Panc1 (cell line): ENCODE measurements around the gene BAZ2B. TPM values are rescaled to one million over a fixed set of nuclear protein-coding genes. Genes with fewer than 3 reads are reported as not detected.

Experiments
- ATAC-seq: fragments of 200-7000 bp; cut with Tn5 transposase; 2 replicates; pipeline ENCODE4 v1.9.1; 2020; ENCODE audit warnings: mild to moderate bottlenecking, moderate library complexity
- BruUV-seq: library from RNA; stranded (reverse); fragments of 400-500 nt; replicated peaks from 2 replicates; lab custom pipeline; 2021; lab: Mats Ljungman, UMichigan
- CTCF ChIA-PET: fragments of 300-600 bp; sonication (Branson Sonifier 250); formaldehyde crosslinking; loops from one replicate; lab custom pipeline; 2022; ENCODE audit warnings: antibody characterized with exemption; lab: Charles Lee
- POLR2A ChIA-PET: fragments of 300-600 bp; sonication (Branson Sonifier 250); formaldehyde crosslinking; loops from one replicate; lab custom pipeline; 2022; ENCODE audit warnings: antibody characterized with exemption; lab: Charles Lee
- DNase-seq: peaks from one replicate; pipeline ENCODE4 v3.0.0-alpha.2; 2010; ENCODE audit warnings: low read depth, low spot score
- H3K27ac ChIP-seq: 2 replicates; pipeline ENCODE4 v1.5.1; 2011; ENCODE audit warnings: mild to moderate bottlenecking, low read length, inconsistent platforms
- H3K27me3 ChIP-seq: fragments of 200-500 bp; sonication (Bioruptor generic); 2 replicates; pipeline ENCODE4 v1.6.0; 2014; ENCODE audit warnings: low read length, inconsistent platforms; ENCODE audit not compliant: control insufficient read depth, insufficient read depth
- H3K36me3 ChIP-seq: fragments of 200-500 bp; sonication (Bioruptor generic); 2 replicates; pipeline ENCODE4 v1.5.1; 2014; ENCODE audit warnings: inconsistent platforms, mild to moderate bottlenecking, low read length, moderate library complexity; ENCODE audit not compliant: control insufficient read depth, insufficient read depth
- H3K4me1 ChIP-seq: 2 replicates; pipeline ENCODE4 v1.5.1; 2011; ENCODE audit warnings: inconsistent platforms, mild to moderate bottlenecking, low read length, moderate library complexity; ENCODE audit not compliant: control insufficient read depth, insufficient read depth
- H3K4me3 ChIP-seq, 2 experiments: 2 replicates each; pipeline ENCODE4 v1.5.1; 2011 to 2012; ENCODE audit warnings: low read depth in 2 of 2, low read length in 2 of 2, mild to moderate bottlenecking in 2 of 2, inconsistent platforms in 1 of 2, moderate library complexity in 1 of 2
- H3K9me3 ChIP-seq: fragments of 200-500 bp; sonication (Bioruptor generic); 2 replicates; pipeline ENCODE4 v1.5.1; 2014; ENCODE audit warnings: low read depth, mild to moderate bottlenecking, inconsistent platforms, low read length, moderate library complexity; ENCODE audit not compliant: control insufficient read depth, insufficient read depth
- POLR2AphosphoS5 ChIP-seq: IDR thresholded peaks from 2 replicates; pipeline ENCODE4 v1.6.1; 2012; ENCODE audit warnings: mild to moderate bottlenecking, low read depth, low read length, moderate library complexity
- REST ChIP-seq, 2 experiments: IDR thresholded peaks; 2 replicates each; pipeline ENCODE4 v1.6.1; 2011 to 2012; ENCODE audit warnings: low read depth in 2 of 2, control low read depth in 1 of 2, low read length in 1 of 2, mild to moderate bottlenecking in 1 of 2, moderate library complexity in 1 of 2; ENCODE audit not compliant: insufficient read depth in 1 of 2
- SIN3A ChIP-seq: IDR thresholded peaks from 2 replicates; pipeline ENCODE4 v1.6.1; 2012; ENCODE audit warnings: low read depth, mild to moderate bottlenecking, low read length, moderate library complexity, borderline replicate concordance; ENCODE audit not compliant: insufficient read depth
- TCF7L2 ChIP-seq: IDR thresholded peaks from 2 replicates; pipeline ENCODE4 v1.6.1; 2011; ENCODE audit warnings: mild to moderate bottlenecking, low read depth, low read length, inconsistent platforms
- in situ Hi-C: cut with HindIII; loops from 2 replicates; pipeline ENCODE4 v1.10.0; 2016; ENCODE audit warnings: low sequenced_read_pairs, low pct_unique_long_range_greater_than_20kb
- intact Hi-C: fragments of 100-400 bp; cut with micrococcal nuclease; formaldehyde crosslinking; loops from one replicate; pipeline ENCODE4 v1.10.0; 2022; ENCODE audit not compliant: unreplicated experiment
- total RNA-seq: library from RNA; stranded (reverse); gene quantifications from one replicate; pipeline ENCODE4 v1.2.1, GENCODE V29; 2021; ENCODE audit not compliant: unreplicated experiment
- TF ChIP-seq, protein P1 (sequence below): fragments of 450-650 bp; IDR thresholded peaks from 2 replicates; pipeline ENCODE4 v1.5.1; 2017; ENCODE audit warnings: mild to moderate bottlenecking

BAZ2B gene
- total RNA-seq, 1 experiment from 2014 or later, result 38.6 TPM

DNA sequence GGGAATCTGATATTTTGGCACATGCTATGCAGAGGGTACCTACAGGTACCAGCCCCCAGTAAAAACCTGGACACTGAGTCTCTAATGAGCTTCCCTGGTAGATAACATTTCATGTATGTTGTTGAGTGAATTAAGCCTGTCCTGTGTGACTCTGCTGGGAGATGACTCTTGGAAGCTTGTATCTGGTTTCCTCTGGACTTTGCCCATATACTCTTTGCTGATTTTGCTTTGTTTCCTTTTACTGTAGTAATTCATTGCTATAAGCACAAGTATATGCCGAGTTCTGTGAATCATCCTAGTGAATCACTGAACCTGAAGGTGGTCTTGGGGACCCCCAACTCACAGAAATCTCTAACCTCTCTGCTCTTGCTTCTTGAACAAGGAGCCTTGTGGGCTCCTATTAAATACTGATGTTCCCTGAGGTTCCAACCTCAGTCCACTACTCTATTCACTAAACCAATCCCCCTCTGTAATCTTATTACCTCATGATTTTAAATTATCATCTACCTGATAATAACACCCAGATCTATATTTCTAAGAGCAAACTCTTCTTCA is 235.6 kb downstream of the BAZ2B start:
- in situ Hi-C loops (no loop called here), intact Hi-C loops (no loop called here)
- TF ChIP-seq TCF7L2 (no peak), SIN3A (no peak), REST (IDR thresholded peaks at IDR 0.05; ENCODE audit: insufficient read depth in 1 of 2, low read depth in 2 of 2, low read length in 1 of 2) (no peak), POLR2AphosphoS5 (no peak)
- TF ChIP-seq, protein P1, sequence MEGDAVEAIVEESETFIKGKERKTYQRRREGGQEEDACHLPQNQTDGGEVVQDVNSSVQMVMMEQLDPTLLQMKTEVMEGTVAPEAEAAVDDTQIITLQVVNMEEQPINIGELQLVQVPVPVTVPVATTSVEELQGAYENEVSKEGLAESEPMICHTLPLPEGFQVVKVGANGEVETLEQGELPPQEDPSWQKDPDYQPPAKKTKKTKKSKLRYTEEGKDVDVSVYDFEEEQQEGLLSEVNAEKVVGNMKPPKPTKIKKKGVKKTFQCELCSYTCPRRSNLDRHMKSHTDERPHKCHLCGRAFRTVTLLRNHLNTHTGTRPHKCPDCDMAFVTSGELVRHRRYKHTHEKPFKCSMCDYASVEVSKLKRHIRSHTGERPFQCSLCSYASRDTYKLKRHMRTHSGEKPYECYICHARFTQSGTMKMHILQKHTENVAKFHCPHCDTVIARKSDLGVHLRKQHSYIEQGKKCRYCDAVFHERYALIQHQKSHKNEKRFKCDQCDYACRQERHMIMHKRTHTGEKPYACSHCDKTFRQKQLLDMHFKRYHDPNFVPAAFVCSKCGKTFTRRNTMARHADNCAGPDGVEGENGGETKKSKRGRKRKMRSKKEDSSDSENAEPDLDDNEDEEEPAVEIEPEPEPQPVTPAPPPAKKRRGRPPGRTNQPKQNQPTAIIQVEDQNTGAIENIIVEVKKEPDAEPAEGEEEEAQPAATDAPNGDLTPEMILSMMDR, result no peak
- Histone ChIP-seq H3K9me3 (no peaks in the 10 kb centered on the region), H3K27ac (no peak overlapping the region), H3K4me3 (no peak overlapping the region), H3K27me3 (no peaks in the 10 kb centered on the region), H3K36me3 (no peaks in the 10 kb centered on the region), H3K4me1 (no peaks in the 10 kb centered on the region)
- CTCF ChIA-PET, result no interaction called here
- BruUV-seq, result no TSS peak
- DNase-seq, result no peak
- ATAC-seq, result no peak
- POLR2A ChIA-PET, result no interaction called here

- no peak for TF ChIP-seq TCF7L2
- TF ChIP-seq SIN3A, result no peak
- TF ChIP-seq REST (IDR thresholded peaks at IDR 0.05; ENCODE audit: insufficient read depth in 1 of 2, low read depth in 2 of 2, low read length in 1 of 2), result no peak
- TF ChIP-seq, protein P1, result no peak
- TF ChIP-seq POLR2AphosphoS5, result no peak
- ATAC-seq (no peak), DNase-seq (no peak)
- intact Hi-C loops (no loop called here), in situ Hi-C loops (no loop called here)
- H3K27me3 ChIP-seq, result no peaks in the 10 kb centered on the region
- no TSS peak for BruUV-seq
- H3K4me1 ChIP-seq, result no peaks in the 10 kb centered on the region
- H3K9me3 ChIP-seq, result no peaks in the 10 kb centered on the region
- ChIA-PET CTCF (no interaction called here), POLR2A (no interaction called here)
- H3K4me3 ChIP-seq, result no peak overlapping the region
- H3K27ac ChIP-seq, result no peak overlapping the region
- no peaks in the 10 kb centered on the region for H3K36me3 ChIP-seq
Measured at GRCh38 chr2:159379181-159379580, 237.2 kb downstream of the BAZ2B start.
